Measurements from ENCODE around the gene NAP1L1.

NAP1L1 gene

GRCh38 chr12:76040461-76040860 is 44.0 kb downstream of the NAP1L1 start:
- no peak for DNase-seq (ENCODE audit: low read depth)

- no peak for DNase-seq (ENCODE audit: low read depth)
Observed at GRCh38 chr12:76038176-76038575, 46.3 kb downstream of the NAP1L1 start.

- DNase-seq (ENCODE audit: low read depth): no peak
Observed at GRCh38 chr12:76037130-76038103, 47.1 kb downstream of the NAP1L1 start.

DNA sequence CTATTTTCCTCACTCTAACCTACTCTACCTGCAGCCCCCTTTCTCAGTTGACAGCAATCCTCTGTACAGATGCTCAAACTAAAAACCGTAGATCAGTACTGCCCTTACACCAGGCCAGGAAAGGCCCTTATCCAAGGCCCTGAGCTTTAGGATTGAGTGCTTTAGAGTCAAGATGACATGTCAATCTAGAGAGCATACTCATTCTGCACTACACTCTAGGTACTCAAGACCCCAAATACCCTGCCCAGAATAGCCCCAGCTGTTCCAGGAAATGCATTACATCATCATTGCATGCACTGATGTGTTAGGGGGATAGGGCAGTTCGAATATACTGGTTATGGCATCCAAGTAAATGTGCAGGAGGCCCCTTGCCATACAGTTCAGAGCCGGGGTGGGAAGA is 49.4 kb downstream of the NAP1L1 start:
- no peak for DNase-seq (ENCODE audit: low read depth)

- no peak for DNase-seq (ENCODE audit: low read depth)
Observed at GRCh38 chr12:76033081-76034011, 51.1 kb downstream of the NAP1L1 start.

GRCh38 chr12:76032043-76032981 is 52.2 kb downstream of the NAP1L1 start:
- no peak for DNase-seq (ENCODE audit: low read depth)

DNA sequence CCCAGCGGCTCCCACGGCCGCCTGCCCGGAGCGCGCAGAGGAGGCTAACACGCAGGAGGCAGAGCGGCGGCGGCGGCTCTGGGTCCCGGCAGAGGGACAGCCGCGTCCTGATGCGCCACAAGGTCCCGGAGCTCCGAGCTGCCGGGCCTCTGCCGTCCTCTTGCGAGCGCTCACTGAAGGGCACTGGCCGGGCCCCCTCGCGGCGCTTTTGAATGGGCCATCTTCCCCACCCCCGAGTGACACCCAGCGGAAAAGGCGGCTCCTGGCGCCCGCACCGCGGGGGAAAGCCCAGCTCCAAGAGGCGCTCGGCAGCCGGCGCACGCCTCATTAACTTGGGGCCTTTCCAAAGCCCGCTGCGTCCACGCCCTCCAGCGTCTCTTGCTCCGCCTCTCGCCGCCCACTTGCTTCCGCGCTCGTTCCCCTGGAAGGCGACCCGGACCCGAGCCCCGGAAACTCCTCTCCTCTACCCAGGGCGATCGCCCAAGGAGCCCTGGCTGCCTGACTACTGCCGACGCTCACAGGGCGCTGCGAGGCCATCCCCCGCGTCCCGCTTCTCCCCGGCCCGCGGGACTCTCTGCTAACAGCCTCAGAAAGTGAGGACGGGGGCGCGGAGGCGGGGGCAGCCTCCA is 53.0 kb downstream of the NAP1L1 start, which contains the start of gene PHLDA1:
PHLDA1 (minus strand) TSS at position 363 of the 629 bp plus-strand sequence.
- peak; percentile 83 for DNase-seq (ENCODE audit: low read depth)

GRCh38 chr12:76031081-76031413 is 53.4 kb downstream of the NAP1L1 start:
- no peak for DNase-seq (ENCODE audit: low read depth)

- no peak for DNase-seq (ENCODE audit: low read depth)
Observed at GRCh38 chr12:76030341-76031080, 54.0 kb downstream of the NAP1L1 start.

DNA sequence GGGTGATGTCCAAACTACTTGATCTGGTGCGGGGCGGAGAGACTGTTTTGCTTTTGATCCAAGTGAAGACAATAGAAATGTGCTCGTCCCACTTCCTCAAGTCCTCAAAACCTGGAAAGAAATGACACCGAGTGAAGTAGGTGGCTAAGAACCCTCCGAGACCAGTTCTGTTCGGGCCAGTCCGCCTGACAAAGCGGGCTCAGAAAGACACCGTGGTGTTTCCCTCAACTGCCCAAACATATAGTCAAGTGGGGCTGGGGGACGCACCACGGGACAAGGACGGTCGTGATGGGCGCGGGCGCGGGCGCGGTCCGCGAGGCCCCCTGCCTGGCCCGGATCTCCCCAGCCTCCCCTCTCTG is 54.5 kb downstream of the NAP1L1 start:
- DNase-seq (ENCODE audit: low read depth): no peak

DNA sequence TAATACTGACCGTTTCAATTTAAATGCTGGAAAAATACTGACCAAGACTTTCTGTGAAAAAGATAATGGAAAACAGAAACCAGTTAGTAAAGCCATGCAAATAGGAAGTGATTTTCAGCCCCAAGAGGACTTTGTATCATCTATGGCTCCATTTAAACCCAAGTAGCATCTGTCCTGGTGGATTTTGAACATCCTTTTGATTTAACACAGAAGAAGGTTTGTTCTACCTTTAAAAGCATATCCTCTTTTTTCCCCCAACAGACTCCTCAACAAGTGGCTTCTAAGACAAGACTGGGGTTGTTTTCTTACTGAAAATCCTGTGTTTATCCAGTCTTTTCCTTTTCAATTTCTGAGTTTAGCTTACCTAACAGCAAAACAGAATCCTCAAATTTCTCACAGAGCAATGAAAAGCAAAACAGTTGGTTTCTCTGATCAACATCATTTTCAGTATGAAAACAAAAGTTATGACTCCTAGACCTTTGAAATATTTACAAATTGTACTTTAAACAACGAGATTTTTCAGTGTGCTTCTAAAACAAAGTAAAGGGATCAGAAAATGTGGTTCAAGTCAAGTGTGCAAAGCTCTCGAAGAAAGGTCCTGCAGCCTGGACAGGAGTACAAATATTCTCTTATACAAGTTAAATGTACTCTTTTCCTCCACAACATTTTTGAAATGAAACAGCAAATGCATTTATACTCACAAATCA is 55.8 kb downstream of the NAP1L1 start:
- no peak for DNase-seq (ENCODE audit: low read depth)

- no peak for DNase-seq (ENCODE audit: low read depth)
Observed at GRCh38 chr12:76026643-76027063, 57.8 kb downstream of the NAP1L1 start.

DNA sequence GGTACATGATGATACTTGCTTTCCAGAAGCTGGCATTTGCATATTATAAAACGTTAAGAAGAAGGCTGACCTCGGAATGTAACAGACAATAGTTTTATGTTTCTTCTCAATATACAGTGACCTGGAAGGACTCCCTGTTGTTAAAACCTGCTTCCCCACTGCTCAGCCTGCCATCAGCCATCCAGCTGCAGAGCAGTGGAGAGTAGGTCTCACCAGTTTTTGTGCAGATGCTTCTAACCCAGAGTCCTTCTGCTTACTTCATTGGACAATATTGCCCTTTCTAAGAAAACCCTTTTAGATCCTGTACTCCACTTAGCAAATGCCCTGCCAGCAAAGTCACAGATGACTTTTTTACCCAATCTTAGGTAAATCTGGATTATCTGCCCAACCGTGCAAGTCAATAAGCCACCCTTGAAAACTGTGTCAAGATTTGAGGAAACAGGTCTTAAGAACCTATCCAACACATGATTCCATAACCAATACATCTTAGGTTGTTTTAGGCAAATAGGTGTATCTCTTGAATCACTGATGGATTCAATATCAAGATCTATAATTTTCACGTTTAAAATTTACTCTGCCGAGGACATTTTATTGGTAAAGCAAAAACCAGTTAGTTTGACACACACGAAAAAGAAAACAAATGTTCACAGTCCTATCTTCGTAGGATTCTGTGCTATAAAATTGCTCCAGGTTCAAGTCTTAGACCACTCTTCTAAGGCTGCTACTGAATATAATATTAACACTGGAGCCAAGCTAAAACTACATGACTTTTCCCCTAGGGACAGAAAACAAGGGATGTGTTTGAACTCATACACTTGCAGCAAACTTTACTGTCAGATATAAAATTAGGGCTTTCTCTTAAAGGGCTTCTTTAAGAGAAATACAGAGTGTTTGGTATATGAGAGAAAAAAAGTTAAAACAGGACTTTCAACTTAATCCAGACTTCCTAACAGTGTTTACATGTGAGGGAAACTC is 58.6 kb downstream of the NAP1L1 start:
- no peak for DNase-seq (ENCODE audit: low read depth)

DNA sequence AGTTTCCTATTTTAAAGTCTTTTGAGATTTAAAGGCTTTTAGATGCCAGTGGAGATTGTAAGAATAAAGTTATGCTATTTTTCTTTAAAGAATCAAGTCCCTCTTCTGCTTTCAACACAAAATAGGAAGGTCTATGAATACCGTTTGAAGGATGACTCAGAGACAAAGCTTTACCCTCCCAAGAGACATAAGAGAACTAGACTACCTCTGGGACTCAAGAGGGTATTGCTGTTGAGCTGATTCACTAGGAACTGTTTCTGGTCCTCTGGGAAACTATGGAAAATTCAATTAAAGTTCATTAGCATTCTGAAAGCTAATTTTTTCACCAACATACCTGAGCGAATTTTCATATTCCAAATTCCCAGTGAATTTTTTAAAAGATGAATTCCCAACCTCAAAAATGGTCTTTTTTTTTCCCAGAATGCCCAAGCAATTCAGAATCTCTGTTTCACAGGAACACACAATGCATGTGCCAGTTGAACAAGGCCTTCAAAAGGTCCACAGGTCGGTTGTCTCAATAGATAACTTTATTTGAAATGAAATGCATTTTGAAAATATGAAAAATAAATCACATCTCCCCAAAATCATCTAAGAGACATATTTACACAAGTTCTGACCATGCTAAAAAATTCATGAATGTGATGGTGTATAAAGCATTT is 59.4 kb downstream of the NAP1L1 start:
- no peak for DNase-seq (ENCODE audit: low read depth)

DNA sequence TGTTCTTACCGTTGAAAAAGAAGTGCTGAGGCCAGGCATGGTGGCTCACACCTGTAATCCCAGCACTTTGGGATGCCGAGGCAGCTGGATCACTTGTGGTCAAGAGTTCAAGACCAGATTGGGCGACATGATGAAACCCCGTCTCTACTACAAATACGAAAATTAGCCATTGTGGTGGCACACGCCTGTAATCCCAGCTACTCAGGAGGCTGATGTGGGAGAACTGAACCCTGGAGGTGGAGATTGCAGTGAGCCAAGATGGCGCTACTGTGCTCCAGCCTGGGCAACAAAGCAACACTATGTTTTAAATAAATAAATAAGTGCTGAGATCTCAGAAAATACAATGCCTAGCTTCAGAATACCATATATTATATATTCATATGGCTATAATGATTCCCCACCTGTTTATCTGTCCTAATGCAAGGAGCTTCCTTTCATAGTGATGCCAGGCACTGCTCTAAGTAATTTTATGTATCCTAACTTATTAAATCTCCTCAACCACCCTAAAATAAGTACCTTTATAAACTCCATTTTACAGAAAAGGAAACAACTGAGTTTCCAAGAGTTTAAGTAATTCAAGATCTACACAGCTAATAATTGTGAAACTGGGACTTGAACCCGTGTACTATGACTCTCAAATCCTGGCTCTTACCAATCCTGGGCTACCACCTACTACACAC is 60.2 kb downstream of the NAP1L1 start:
- DNase-seq (ENCODE audit: low read depth): no peak

DNA sequence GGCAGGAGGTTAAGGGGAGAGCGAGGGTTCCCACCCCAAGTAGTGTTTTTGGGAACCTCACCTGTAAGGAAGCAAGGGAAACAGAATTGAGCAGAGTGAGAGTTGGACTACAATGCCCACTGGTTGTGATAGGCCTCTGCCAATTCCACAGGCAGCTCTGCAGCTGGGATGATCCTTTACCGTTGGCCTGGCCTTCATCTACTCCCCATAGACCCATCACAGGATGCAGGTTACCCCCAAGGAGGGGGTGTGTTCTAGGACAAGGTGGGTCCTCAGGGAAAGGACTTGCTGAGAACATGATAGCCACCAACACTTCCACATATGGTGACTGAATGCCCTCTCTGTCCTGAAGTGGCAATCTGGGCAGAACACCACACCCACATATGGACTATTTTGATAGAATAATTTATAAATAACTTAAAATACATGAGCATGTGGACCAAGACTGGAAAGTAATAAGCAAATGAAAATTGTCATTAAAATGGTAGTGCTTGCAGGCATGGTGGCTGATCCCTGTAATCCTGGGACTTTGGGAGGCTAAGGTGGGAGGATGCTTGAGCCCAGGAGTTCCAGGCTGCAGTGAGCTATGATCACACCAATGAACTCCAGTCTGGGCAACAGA is 61.3 kb downstream of the NAP1L1 start:
- no peak for DNase-seq (ENCODE audit: low read depth)

DNA sequence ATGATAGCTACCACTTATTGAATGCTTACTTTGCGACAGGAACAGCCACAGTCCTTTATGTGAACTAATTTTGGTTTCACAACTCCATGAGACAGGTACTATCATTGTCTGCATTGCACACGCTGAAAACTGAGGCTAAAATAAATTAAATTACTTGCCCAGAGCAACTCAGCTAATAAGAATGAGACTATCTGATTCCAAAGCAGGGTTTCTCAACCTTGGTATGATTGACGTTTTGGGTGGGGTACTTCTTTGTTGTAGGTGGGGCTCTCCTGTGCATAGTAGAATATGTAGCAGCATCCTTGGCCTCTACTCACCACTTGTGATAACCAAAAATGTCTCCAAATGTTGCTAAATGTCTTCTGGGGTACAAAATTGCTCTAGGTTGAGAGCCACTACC is 62.0 kb downstream of the NAP1L1 start:
- no peak for DNase-seq (ENCODE audit: low read depth)
